Lower leg skin (tissue), 3 donors: ENCODE data around the gene ATP2B3.

Experiments
- CTCF ChIP-seq, 3 donors: fragments of 450-650 bp; IDR thresholded peaks; one replicate each; pipeline ENCODE4 v1.5.1; 2016; ENCODE audit warnings: antibody characterized with exemption in 3 of 3, mild to moderate bottlenecking in 3 of 3, moderate library complexity in 2 of 3
- POLR2A ChIP-seq, 2 donors: fragments of 450-650 bp; IDR thresholded peaks; one replicate each; pipeline ENCODE4 v1.6.1; 2016 to 2017; ENCODE audit warnings: antibody characterized with exemption in 2 of 2, mild to moderate bottlenecking in 1 of 2, moderate library complexity in 1 of 2

- TF ChIP-seq CTCF (IDR thresholded peaks at IDR 0.05) (no peak), POLR2A (IDR thresholded peaks at IDR 0.05) (no peak)
Observed at GRCh38 chrX:153494541-153495361, 22.7 kb upstream of the ATP2B3 start, which contains the start of gene BGN.
